ENCODE measurements around the gene ZNF80. TPM values are rescaled to one million over a fixed set of nuclear protein-coding genes. Genes with fewer than 3 reads are reported as not detected.

ZNF80 gene
- total RNA-seq, 1 donor from 2014 or later, result not detected

- H3K4me3 Mint-ChIP-seq (ENCODE audit: unreplicated experiment), result no peak overlapping the region
- H3K27me3 Mint-ChIP-seq (ENCODE audit: unreplicated experiment), result peaks cover 3% of the 10 kb centered on the region
- H3K27ac Mint-ChIP-seq (ENCODE audit: unreplicated experiment), result no peak overlapping the region
- TF ChIP-seq CTCF (IDR thresholded peaks at IDR 0.05; ENCODE audit: partially characterized antibody, unreplicated experiment), result no peak
- H3K9me3 Mint-ChIP-seq (ENCODE audit: unreplicated experiment), result peaks cover 2% of the 10 kb centered on the region
- DNase-seq, result no peak
- peaks cover 2% of the 10 kb centered on the region for H3K4me1 Mint-ChIP-seq (ENCODE audit: low read depth, unreplicated experiment)
- H3K36me3 Mint-ChIP-seq (ENCODE audit: unreplicated experiment), result peaks cover 16% of the 10 kb centered on the region
Observed at GRCh38 chr3:114221881-114222264, 15.5 kb downstream of the ZNF80 start.

- Mint-ChIP-seq H3K4me3 (ENCODE audit: unreplicated experiment) (no peak overlapping the region), H3K27me3 (ENCODE audit: unreplicated experiment) (peaks cover 3% of the 10 kb centered on the region), H3K9me3 (ENCODE audit: unreplicated experiment) (peaks cover 1% of the 10 kb centered on the region), H3K36me3 (ENCODE audit: unreplicated experiment) (peaks cover 16% of the 10 kb centered on the region), H3K4me1 (ENCODE audit: low read depth, unreplicated experiment) (peaks cover 2% of the 10 kb centered on the region), H3K27ac (ENCODE audit: unreplicated experiment) (no peak overlapping the region)
- TF ChIP-seq CTCF (IDR thresholded peaks at IDR 0.05; ENCODE audit: partially characterized antibody, unreplicated experiment), result no peak
- no peak for DNase-seq
Observed at GRCh38 chr3:114221165-114221880, 16.1 kb downstream of the ZNF80 start.

GRCh38 chr3:114219741-114220140 lies 17.6 kb downstream of the ZNF80 start:
- TF ChIP-seq CTCF (IDR thresholded peaks at IDR 0.05; ENCODE audit: partially characterized antibody, unreplicated experiment), result no peak
- Mint-ChIP-seq H3K9me3 (ENCODE audit: unreplicated experiment) (no peaks in the 10 kb centered on the region), H3K4me1 (ENCODE audit: low read depth, unreplicated experiment) (peaks cover 2% of the 10 kb centered on the region), H3K27ac (ENCODE audit: unreplicated experiment) (no peak overlapping the region), H3K27me3 (ENCODE audit: unreplicated experiment) (peaks cover 3% of the 10 kb centered on the region), H3K4me3 (ENCODE audit: unreplicated experiment) (no peak overlapping the region), H3K36me3 (ENCODE audit: unreplicated experiment) (peaks cover 7% of the 10 kb centered on the region)
- no peak for DNase-seq

GRCh38 chr3:114218578-114219185 lies 18.7 kb downstream of the ZNF80 start:
- Mint-ChIP-seq H3K4me1 (ENCODE audit: low read depth, unreplicated experiment) (peaks cover 2% of the 10 kb centered on the region), H3K27me3 (ENCODE audit: unreplicated experiment) (peaks cover 3% of the 10 kb centered on the region), H3K4me3 (ENCODE audit: unreplicated experiment) (no peak overlapping the region), H3K9me3 (ENCODE audit: unreplicated experiment) (no peaks in the 10 kb centered on the region), H3K36me3 (ENCODE audit: unreplicated experiment) (no peaks in the 10 kb centered on the region), H3K27ac (ENCODE audit: unreplicated experiment) (no peak overlapping the region)
- DNase-seq, result no peak
- no peak for TF ChIP-seq CTCF (IDR thresholded peaks at IDR 0.05; ENCODE audit: partially characterized antibody, unreplicated experiment)

DNA sequence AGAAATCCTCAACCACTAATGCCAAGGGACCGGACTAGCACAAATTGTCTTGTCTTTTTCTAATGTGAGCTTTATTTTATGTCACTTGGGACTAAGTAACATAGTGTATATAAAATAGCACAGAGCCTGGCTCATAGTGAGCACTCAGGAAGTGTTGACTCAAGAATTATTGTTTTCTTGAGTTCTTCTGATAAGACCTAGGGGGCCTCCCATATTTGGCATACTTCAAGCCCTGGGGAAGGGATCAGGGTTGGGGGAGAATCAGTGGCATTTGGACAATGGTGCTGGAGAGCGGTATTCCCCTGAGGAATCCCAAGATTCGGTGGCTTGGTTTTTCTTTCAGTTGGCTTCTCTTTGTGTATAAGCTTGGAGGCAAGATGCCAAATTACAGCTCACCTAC lies 19.4 kb downstream of the ZNF80 start:
- no peak overlapping the region for H3K27ac Mint-ChIP-seq (ENCODE audit: unreplicated experiment)
- no peaks in the 10 kb centered on the region for H3K9me3 Mint-ChIP-seq (ENCODE audit: unreplicated experiment)
- TF ChIP-seq CTCF (IDR thresholded peaks at IDR 0.05; ENCODE audit: partially characterized antibody, unreplicated experiment), result no peak
- DNase-seq, result no peak
- H3K4me1 Mint-ChIP-seq (ENCODE audit: low read depth, unreplicated experiment), result peaks cover 9% of the 10 kb centered on the region
- H3K36me3 Mint-ChIP-seq (ENCODE audit: unreplicated experiment), result no peaks in the 10 kb centered on the region
- peaks cover 3% of the 10 kb centered on the region for H3K27me3 Mint-ChIP-seq (ENCODE audit: unreplicated experiment)
- no peak overlapping the region for H3K4me3 Mint-ChIP-seq (ENCODE audit: unreplicated experiment)

Measured in glutamatergic neuron (in vitro differentiated cells).